Astrocyte (in vitro differentiated cells and primary cell): ENCODE results near the gene TRUB1.

ENCODE experiments used
- EZH2 ChIP-seq: IDR thresholded peaks from 2 replicates; pipeline ENCODE4 v1.6.1; 2012; ENCODE audit warnings: mild to moderate bottlenecking, low read length, inconsistent platforms; ENCODE audit not compliant: insufficient read depth
- TF ChIP-seq, protein P1 (sequence below): IDR thresholded peaks from 2 replicates; pipeline ENCODE4 v1.5.1; 2011; ENCODE audit warnings: low read depth, mild to moderate bottlenecking, inconsistent platforms, low read length, moderate library complexity; ENCODE audit not compliant: insufficient read depth

DNA sequence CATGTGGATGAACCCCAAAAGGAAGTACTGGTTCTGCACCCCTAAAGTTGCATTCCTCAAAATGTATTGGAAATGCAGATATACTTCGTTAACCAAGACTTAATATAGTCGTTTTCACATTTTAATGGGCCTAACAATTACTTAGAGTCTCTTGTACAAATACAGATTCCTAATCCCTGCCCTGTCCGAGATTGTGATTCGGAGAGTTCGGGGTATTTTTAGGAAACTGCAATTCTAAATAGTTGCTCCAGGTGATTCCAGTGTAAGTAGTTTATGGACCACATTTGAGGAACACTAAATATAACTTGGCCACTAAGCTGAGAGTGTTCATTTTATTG lies 830 bp downstream of the TRUB1 start:
- TF ChIP-seq, protein P1, sequence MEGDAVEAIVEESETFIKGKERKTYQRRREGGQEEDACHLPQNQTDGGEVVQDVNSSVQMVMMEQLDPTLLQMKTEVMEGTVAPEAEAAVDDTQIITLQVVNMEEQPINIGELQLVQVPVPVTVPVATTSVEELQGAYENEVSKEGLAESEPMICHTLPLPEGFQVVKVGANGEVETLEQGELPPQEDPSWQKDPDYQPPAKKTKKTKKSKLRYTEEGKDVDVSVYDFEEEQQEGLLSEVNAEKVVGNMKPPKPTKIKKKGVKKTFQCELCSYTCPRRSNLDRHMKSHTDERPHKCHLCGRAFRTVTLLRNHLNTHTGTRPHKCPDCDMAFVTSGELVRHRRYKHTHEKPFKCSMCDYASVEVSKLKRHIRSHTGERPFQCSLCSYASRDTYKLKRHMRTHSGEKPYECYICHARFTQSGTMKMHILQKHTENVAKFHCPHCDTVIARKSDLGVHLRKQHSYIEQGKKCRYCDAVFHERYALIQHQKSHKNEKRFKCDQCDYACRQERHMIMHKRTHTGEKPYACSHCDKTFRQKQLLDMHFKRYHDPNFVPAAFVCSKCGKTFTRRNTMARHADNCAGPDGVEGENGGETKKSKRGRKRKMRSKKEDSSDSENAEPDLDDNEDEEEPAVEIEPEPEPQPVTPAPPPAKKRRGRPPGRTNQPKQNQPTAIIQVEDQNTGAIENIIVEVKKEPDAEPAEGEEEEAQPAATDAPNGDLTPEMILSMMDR = no peak
- no peak for TF ChIP-seq EZH2
